Fibroblast of peridontal ligament (primary cell): ENCODE measurements around the gene ABHD2.
A peak's percentile ranks its signal among the peaks of the same experiment; 100 is the strongest.
"Not testable (repeated sequence)": the region's sequence is repeated elsewhere in the genome, so short reads cannot be mapped to it uniquely, and the experiment has no call there.

Source experiments
- DNase-seq: peaks from one replicate; pipeline ENCODE4 v3.0.0-alpha.2; 2010; ENCODE audit errors: extremely low read depth

Gene ABHD2

GRCh38 chr15:89225588-89225987 is 137.3 kb downstream of the ABHD2 start:
- DNase-seq = no peak

- no peak for DNase-seq
Measured at GRCh38 chr15:89226359-89227221, 138.3 kb downstream of the ABHD2 start.

GRCh38 chr15:89227425-89227824 is 139.2 kb downstream of the ABHD2 start:
- no peak for DNase-seq

GRCh38 chr15:89230277-89230676 is 142.0 kb downstream of the ABHD2 start:
- no peak for DNase-seq

- no peak for DNase-seq
Measured at GRCh38 chr15:89231832-89232231, 143.6 kb downstream of the ABHD2 start.

- DNase-seq = not testable (repeated sequence)
Measured at GRCh38 chr15:89239883-89240810, 151.9 kb downstream of the ABHD2 start.

- peak; percentile 57 for DNase-seq
Measured at GRCh38 chr15:89243046-89243690, 154.9 kb downstream of the ABHD2 start.

- DNase-seq = peak; percentile 88
Measured at GRCh38 chr15:89243691-89244573, 155.7 kb downstream of the ABHD2 start, which contains the start of gene FANCI. Gene FANCI (plus strand): TSS chr15:89243979. CDS start chr15:89247648, 3,669 bp downstream.

- no peak for DNase-seq
Measured at GRCh38 chr15:89244574-89244903, 156.3 kb downstream of the ABHD2 start.

- no peak for DNase-seq
Measured at GRCh38 chr15:89247446-89247845, 159.2 kb downstream of the ABHD2 start.

GRCh38 chr15:89248584-89248983 is 160.3 kb downstream of the ABHD2 start:
- DNase-seq = no peak

GRCh38 chr15:89250142-89250541 is 161.9 kb downstream of the ABHD2 start:
- not testable (repeated sequence) for DNase-seq
